Activated naive CD8-positive, alpha-beta T cell (primary cell): ENCODE data around the gene SLC2A2.
"Not testable (repeated sequence)": the region's sequence is repeated elsewhere in the genome, so short reads cannot be mapped to it uniquely, and the experiment has no call there.

Experiments
- H3K27ac Mint-ChIP-seq: one replicate; pipeline ENCODE4 v1.8.0; 2021; ENCODE audit warnings: mixed read lengths
- H3K27me3 Mint-ChIP-seq: one replicate; pipeline ENCODE4 v1.8.0; 2021; ENCODE audit warnings: mixed read lengths
- H3K36me3 Mint-ChIP-seq: one replicate; pipeline ENCODE4 v1.8.0; 2021; ENCODE audit warnings: mixed read lengths
- H3K4me1 Mint-ChIP-seq: one replicate; pipeline ENCODE4 v1.8.0; 2021; ENCODE audit warnings: low read depth, mixed read lengths
- H3K4me3 Mint-ChIP-seq: one replicate; pipeline ENCODE4 v1.8.0; 2021; ENCODE audit warnings: mild to moderate bottlenecking, mixed read lengths
- H3K9me3 Mint-ChIP-seq: one replicate; pipeline ENCODE4 v1.8.0; 2021; ENCODE audit warnings: low read depth, mixed read lengths

The SLC2A2 gene

DNA sequence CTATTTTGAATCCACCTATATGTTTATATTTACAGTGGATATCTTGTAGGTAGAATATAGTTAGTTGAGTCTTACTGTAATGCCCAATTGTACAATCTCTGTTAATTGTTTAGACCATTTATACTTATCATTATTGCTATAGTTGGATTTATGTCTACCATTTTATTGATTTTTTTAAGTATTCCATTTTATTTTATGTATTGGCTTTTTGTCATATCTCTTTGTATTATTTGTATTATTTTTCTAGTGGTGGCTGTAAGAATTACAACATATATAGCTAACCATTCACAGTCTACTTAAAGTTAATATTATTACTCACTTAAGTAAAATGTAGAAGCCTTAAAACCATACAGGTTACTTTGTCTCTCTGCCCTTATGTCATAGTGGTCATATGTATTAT, 46.1 kb downstream of the SLC2A2 start:
- Mint-ChIP-seq H3K4me3 (no peak overlapping the region), H3K36me3 (no peaks in the 10 kb centered on the region), H3K4me1 (no peaks in the 10 kb centered on the region), H3K9me3 (peaks cover 3% of the 10 kb centered on the region), H3K27ac (no peak overlapping the region), H3K27me3 (peaks cover 7% of the 10 kb centered on the region)

GRCh38 chr3:170977949-170978745, 48.4 kb downstream of the SLC2A2 start:
- no peaks in the 10 kb centered on the region for H3K36me3 Mint-ChIP-seq
- H3K4me1 Mint-ChIP-seq: no peaks in the 10 kb centered on the region
- H3K27ac Mint-ChIP-seq: no peak overlapping the region
- H3K4me3 Mint-ChIP-seq: no peak overlapping the region
- H3K27me3 Mint-ChIP-seq: peaks cover 8% of the 10 kb centered on the region
- H3K9me3 Mint-ChIP-seq: no peaks in the 10 kb centered on the region

DNA sequence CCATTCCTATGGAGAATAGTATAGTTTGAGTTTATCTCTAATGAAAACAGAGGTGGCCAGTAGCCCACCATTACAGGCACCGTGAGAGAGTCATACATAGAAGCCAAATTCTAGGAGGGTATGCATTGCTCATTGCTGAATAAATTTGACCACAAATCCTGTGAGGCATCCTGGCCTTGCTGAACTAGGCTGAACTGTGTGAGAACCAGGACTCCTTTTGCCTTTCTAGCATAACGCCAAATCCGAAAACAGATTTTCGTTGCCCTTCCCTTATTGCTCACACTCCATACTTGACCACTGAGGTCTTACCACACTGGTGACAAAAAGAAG, 50.4 kb downstream of the SLC2A2 start:
- H3K27me3 Mint-ChIP-seq: peaks cover 10% of the 10 kb centered on the region
- no peaks in the 10 kb centered on the region for H3K9me3 Mint-ChIP-seq
- H3K27ac Mint-ChIP-seq: no peak overlapping the region
- H3K4me3 Mint-ChIP-seq: no peak overlapping the region
- no peaks in the 10 kb centered on the region for H3K4me1 Mint-ChIP-seq
- H3K36me3 Mint-ChIP-seq: no peaks in the 10 kb centered on the region

- no peaks in the 10 kb centered on the region for H3K9me3 Mint-ChIP-seq
- no peak overlapping the region for H3K27ac Mint-ChIP-seq
- no peak overlapping the region for H3K4me3 Mint-ChIP-seq
- peaks cover 11% of the 10 kb centered on the region for H3K27me3 Mint-ChIP-seq
- no peaks in the 10 kb centered on the region for H3K4me1 Mint-ChIP-seq
- no peaks in the 10 kb centered on the region for H3K36me3 Mint-ChIP-seq
These were observed 51.0 kb downstream of the SLC2A2 start for GRCh38 chr3:170975283-170976189.

- Mint-ChIP-seq H3K9me3 (no peaks in the 10 kb centered on the region), H3K4me3 (no peak overlapping the region), H3K36me3 (no peaks in the 10 kb centered on the region), H3K4me1 (no peaks in the 10 kb centered on the region), H3K27ac (no peak overlapping the region), H3K27me3 (peaks cover 11% of the 10 kb centered on the region)
These were observed 51.6 kb downstream of the SLC2A2 start for GRCh38 chr3:170974872-170975271.

DNA sequence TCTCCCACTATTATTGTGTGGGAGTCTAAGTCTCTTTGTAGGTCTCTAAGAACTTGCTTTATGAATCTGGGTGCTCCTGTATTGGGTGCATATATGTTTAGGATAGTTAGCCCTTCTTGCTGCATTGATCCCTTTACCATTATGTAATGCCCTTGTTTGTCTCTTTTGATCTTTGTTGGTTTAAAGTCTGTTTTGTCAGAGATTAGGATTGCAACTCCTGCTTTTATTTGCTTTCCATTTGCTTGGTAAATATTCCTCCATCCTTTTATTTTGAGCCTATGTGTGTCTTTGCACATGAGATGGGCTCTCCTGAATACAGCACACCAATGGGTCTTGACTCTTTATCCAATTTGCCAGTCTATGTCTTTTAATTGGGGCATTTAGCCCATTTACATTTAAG, 53.6 kb downstream of the SLC2A2 start:
- not testable (repeated sequence) for H3K4me1 Mint-ChIP-seq, H3K27ac Mint-ChIP-seq, H3K9me3 Mint-ChIP-seq, H3K4me3 Mint-ChIP-seq, H3K36me3 Mint-ChIP-seq
- peaks cover 11% of the 10 kb centered on the region for H3K27me3 Mint-ChIP-seq

- no peaks in the 10 kb centered on the region for H3K9me3 Mint-ChIP-seq
- no peak overlapping the region for H3K27ac Mint-ChIP-seq
- no peak overlapping the region for H3K4me3 Mint-ChIP-seq
- no peaks in the 10 kb centered on the region for H3K4me1 Mint-ChIP-seq
- H3K36me3 Mint-ChIP-seq: no peaks in the 10 kb centered on the region
- H3K27me3 Mint-ChIP-seq: peaks cover 8% of the 10 kb centered on the region
These were observed 59.4 kb downstream of the SLC2A2 start for GRCh38 chr3:170967126-170967525.

DNA sequence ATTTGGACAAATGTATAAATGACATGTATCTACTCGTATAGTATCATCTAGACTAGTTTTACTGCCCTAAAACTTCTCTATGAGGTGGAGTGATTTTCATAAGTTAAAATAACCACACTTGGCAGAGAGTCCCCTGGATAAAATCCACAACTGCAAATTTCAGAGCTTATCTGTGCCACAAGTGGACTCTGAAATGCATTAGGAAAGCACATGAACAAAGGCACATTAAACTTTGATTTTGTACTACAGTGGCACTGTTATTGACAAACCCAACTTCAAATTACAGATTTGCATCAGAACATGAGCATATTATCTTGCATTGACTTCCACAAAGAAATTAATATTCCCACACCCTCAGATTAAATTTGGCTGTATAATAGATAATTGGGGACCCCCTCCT, 60.0 kb downstream of the SLC2A2 start:
- Mint-ChIP-seq H3K27me3 (peaks cover 10% of the 10 kb centered on the region), H3K4me3 (no peak overlapping the region), H3K4me1 (no peaks in the 10 kb centered on the region), H3K36me3 (no peaks in the 10 kb centered on the region), H3K9me3 (no peaks in the 10 kb centered on the region), H3K27ac (no peak overlapping the region)

DNA sequence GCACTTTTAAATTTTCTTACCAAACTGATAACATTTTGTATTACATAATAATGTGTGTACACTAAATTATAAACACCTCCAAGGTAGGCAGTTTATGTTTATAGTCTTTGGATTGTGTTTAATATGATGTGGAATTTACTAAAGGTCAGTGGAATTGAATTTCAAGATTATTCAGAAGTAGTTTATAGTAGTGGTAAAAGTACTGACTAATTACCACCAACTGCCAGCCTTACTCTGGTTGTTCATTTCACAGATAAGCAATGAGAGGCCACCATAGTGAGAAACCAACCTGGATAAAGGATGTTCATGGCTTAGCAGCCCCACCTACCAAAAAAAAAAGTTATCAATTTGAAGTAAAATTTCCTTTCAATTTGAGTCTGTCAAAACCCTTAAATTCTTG, 64.1 kb downstream of the SLC2A2 start:
- H3K9me3 Mint-ChIP-seq: no peaks in the 10 kb centered on the region
- H3K36me3 Mint-ChIP-seq: no peaks in the 10 kb centered on the region
- no peak overlapping the region for H3K27ac Mint-ChIP-seq
- no peaks in the 10 kb centered on the region for H3K4me1 Mint-ChIP-seq
- no peak overlapping the region for H3K4me3 Mint-ChIP-seq
- H3K27me3 Mint-ChIP-seq: peaks cover 13% of the 10 kb centered on the region

- peaks cover 13% of the 10 kb centered on the region for H3K27me3 Mint-ChIP-seq
- H3K36me3 Mint-ChIP-seq: no peaks in the 10 kb centered on the region
- H3K4me1 Mint-ChIP-seq: no peaks in the 10 kb centered on the region
- no peak overlapping the region for H3K4me3 Mint-ChIP-seq
- no peak overlapping the region for H3K27ac Mint-ChIP-seq
- no peaks in the 10 kb centered on the region for H3K9me3 Mint-ChIP-seq
These were observed 64.7 kb downstream of the SLC2A2 start for GRCh38 chr3:170961616-170962400.

DNA sequence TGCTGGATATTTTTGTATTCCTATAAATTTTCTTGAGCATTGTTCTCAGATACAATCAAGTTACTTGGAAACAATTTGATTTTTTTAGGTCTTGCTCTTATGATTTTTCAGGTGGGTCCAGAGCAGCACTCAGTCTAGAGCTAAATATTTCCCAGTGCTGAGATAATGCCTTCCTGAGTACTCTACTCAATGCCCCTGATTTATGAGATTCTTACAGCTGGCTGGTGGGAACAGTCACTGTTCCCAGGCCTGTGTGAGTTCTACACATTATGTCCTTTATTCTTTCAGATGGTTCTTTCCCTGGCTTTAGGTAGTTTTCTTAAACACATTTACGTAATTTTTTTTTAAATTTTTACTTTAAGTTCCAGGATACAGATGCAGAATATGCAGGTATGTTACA, 67.1 kb downstream of the SLC2A2 start:
- Mint-ChIP-seq H3K4me3 (no peak overlapping the region), H3K9me3 (no peaks in the 10 kb centered on the region), H3K36me3 (no peaks in the 10 kb centered on the region), H3K4me1 (no peaks in the 10 kb centered on the region), H3K27me3 (peaks cover 16% of the 10 kb centered on the region), H3K27ac (no peak overlapping the region)

DNA sequence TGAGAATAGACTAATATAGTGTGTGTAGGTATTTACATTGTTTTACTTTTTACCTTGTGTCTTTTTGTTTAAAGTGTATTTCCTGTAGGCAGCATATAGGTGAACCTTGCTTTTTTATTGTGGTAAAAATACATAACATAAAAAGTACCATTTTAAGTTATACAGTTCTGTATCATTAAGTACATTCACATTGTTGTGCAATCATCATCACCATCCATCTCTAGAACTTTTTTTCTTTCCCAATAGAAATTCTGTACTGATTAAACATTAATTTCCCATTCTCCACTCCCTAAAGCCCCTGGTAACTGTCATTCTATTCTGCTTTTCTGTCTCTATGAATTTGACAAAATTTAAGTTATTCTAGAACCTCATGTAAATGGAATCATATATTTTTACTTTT, 69.9 kb downstream of the SLC2A2 start:
- no peaks in the 10 kb centered on the region for H3K9me3 Mint-ChIP-seq
- H3K4me3 Mint-ChIP-seq: no peak overlapping the region
- peaks cover 10% of the 10 kb centered on the region for H3K27me3 Mint-ChIP-seq

DNA sequence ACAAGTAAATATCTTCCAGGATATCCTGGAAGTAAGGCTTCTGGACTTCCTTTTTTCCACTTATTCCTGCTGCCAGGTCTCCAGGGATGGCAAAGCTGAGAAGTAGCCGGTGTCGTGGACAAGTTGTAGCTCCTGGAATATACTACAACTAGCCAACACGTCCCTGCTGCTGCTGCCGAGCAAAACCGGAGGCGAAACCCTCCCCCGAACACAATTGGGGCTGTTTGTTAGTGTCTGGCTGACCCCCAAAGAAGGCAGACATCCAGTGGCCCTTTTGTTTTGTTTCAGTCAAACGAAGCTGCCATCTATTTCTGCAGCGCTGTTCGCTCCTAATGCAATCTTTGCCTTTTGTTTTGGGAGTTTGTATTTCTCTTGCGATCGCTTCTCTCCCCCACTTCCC, 72.8 kb downstream of the SLC2A2 start:
- H3K27ac Mint-ChIP-seq: no peak overlapping the region
- H3K4me3 Mint-ChIP-seq: no peak overlapping the region
- H3K27me3 Mint-ChIP-seq: peaks cover 6% of the 10 kb centered on the region
- H3K36me3 Mint-ChIP-seq: no peaks in the 10 kb centered on the region
- H3K9me3 Mint-ChIP-seq: no peaks in the 10 kb centered on the region
- no peaks in the 10 kb centered on the region for H3K4me1 Mint-ChIP-seq

More for the DNA sequence above, 69.9 kb downstream of the SLC2A2 start:
- Mint-ChIP-seq H3K4me1 (no peaks in the 10 kb centered on the region), H3K36me3 (no peaks in the 10 kb centered on the region), H3K27ac (no peak overlapping the region)

DNA sequence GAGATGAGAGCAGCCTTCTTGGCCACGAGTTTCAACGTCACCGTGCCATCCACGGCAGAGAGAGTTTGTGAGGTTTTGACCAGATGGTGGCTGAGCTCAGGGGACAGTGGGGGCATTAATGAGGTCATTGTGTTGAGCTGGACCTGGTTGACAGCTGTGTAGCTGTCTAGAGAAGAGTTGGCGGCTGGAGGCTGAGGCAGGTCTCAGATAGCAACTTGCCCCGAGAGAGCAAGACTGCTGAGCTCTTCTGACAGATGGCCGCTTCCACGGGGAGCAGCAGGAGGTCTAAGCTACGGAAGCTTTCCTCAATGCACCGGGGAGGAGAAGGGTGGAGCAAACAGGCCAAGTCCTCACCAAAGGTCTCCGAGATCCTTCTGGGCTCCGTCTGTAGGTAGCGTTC, 73.3 kb downstream of the SLC2A2 start:
- Mint-ChIP-seq H3K9me3 (no peaks in the 10 kb centered on the region), H3K27ac (no peak overlapping the region), H3K36me3 (no peaks in the 10 kb centered on the region), H3K4me3 (no peak overlapping the region), H3K27me3 (peaks cover 6% of the 10 kb centered on the region), H3K4me1 (no peaks in the 10 kb centered on the region)

DNA sequence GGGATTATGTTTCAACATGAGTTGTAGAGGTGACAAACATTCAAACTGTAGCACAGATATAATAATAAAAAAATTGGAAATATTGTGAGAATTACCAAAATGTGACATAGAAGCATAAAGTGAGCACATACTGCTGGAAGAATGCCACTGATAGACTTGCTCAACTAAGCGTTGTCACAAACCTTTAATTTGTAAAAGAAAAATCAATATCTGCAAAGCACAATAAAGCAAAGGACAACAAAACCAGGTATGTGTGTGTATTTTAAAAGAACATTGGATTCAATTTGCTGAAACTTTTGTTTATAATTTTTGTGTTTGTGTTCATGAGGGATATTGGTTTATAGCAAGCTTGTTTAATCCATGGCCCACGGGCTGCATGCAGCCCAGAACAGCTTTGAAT, 77.3 kb downstream of the SLC2A2 start:
- Mint-ChIP-seq H3K4me3 (no peak overlapping the region), H3K27ac (no peak overlapping the region), H3K36me3 (no peaks in the 10 kb centered on the region), H3K9me3 (no peaks in the 10 kb centered on the region), H3K4me1 (no peaks in the 10 kb centered on the region), H3K27me3 (peaks cover 11% of the 10 kb centered on the region)
